Kidney (tissue), 14 donors: Measurements from ENCODE around the gene GOSR1. TPM values are rescaled to one million over a fixed set of nuclear protein-coding genes. Genes with fewer than 3 reads are reported as not detected.
"Not testable (repeated sequence)": the region's sequence is repeated elsewhere in the genome, so short reads cannot be mapped to it uniquely, and the experiment has no call there.

Experiments used
- DNase-seq, 5 donors: peaks; one replicate each; pipeline ENCODE4 v3.0.0-alpha.2; 2013 to 2020
- FAIRE-seq: peaks from 2 replicates; lab custom pipeline; 2012; peaks lifted over from hg19 to GRCh38; lab: Jason Lieb, UNC
- H3K27ac ChIP-seq, 2 donors: one replicate each; pipeline ENCODE4 v1.7.0; 2013; ENCODE audit warnings: low read depth in 2 of 2, low read length in 2 of 2, inconsistent platforms in 1 of 2
- H3K27me3 ChIP-seq: one replicate; pipeline ENCODE4 v1.7.1; 2013; ENCODE audit warnings: low read length, inconsistent platforms; ENCODE audit not compliant: control insufficient read depth, insufficient read depth
- H3K36me3 ChIP-seq, 3 donors: one replicate each; pipeline versions ENCODE4 v1.7.0 to v1.7.1; 2013; ENCODE audit warnings: low read length in 3 of 3, control low read depth in 1 of 3, inconsistent platforms in 1 of 3; ENCODE audit not compliant: insufficient read depth in 3 of 3, control insufficient read depth in 2 of 3
- H3K4me1 ChIP-seq, 3 donors: one replicate each; pipeline versions ENCODE4 v1.7.0 to v1.7.1; 2013; ENCODE audit warnings: low read length in 3 of 3, inconsistent platforms in 1 of 3, low read depth in 1 of 3; ENCODE audit not compliant: control insufficient read depth in 2 of 3, insufficient read depth in 2 of 3
- H3K4me3 ChIP-seq, 3 donors: one replicate each; pipeline versions ENCODE4 v1.7.0 to v1.8.1; 2013; ENCODE audit warnings: low read length in 3 of 3, control low read depth in 1 of 3, inconsistent platforms in 1 of 3
- H3K9ac ChIP-seq, 3 donors: one replicate each; pipeline versions ENCODE4 v1.7.0 to v1.7.1; 2013; ENCODE audit warnings: low read length in 3 of 3, control low read depth in 1 of 3, inconsistent platforms in 1 of 3
- H3K9me3 ChIP-seq, 3 donors: one replicate each; pipeline versions ENCODE4 v1.7.0 to v1.7.1; 2013; ENCODE audit warnings: low read length in 3 of 3, control low read depth in 1 of 3, inconsistent platforms in 1 of 3; ENCODE audit not compliant: control insufficient read depth in 2 of 3, insufficient read depth in 1 of 3
- CTCF ChIP-seq: IDR thresholded peaks from 3 replicates; pipeline ENCODE4 v1.5.1; 2012; ENCODE audit warnings: mild to moderate bottlenecking, moderate library complexity, borderline replicate concordance; ENCODE audit not compliant: insufficient read depth; ENCODE audit errors: extremely low read depth
- intact Hi-C: fragments of 100-400 bp; cut with DNase I; formaldehyde crosslinking; loops from one replicate; pipeline ENCODE4 v1.11.1; 2022
- polyA plus RNA-seq: library from polyadenylated mRNA; stranded (reverse); fragments of 350-450 nt; fragmentation: Illumina TruSeq; extraction: RNeasy Lipid Tissue Mini Kit (QIAGEN cat#74804); gene quantifications from one replicate; pipeline ENCODE4 v1.2.3, GENCODE V29; 2014; ENCODE audit warnings: low read depth, low replicate concordance; ENCODE audit not compliant: insufficient read depth
- total RNA-seq: library from RNA; stranded (reverse); fragmentation: NEBNext Ultra II Directional; extraction: Animal tissue kit (Norgen Biotek cat#: 25700); gene quantifications from one replicate; pipeline ENCODE4 v1.2.1, GENCODE V29; 2021
- donor health status: control.
- donor health status: control.
- donor health status: control.
- donor health status: control.
- donor health status: control.
- donor health status: DM: yes; HTN: yes; CAD: no.
- donor health status: Normal renal cell carcinoma (clear cell type).

Gene GOSR1
- total and polyA plus RNA-seq, 2 donors from 2014 or later, result 16.8 to 65.6 TPM

- no peak for TF ChIP-seq CTCF
- Histone ChIP-seq H3K4me3 (no peak overlapping the region), H3K9ac (no peak overlapping the region), H3K9me3 (no peaks in the 10 kb centered on the region), H3K27ac (no peak overlapping the region), H3K4me1 (no peaks in the 10 kb centered on the region), H3K27me3 (no peaks in the 10 kb centered on the region), H3K36me3 (peaks cover 0 to 22% (median 0%) of the 10 kb centered on the region in 3 donors)
- intact Hi-C loops, result no loop called here
- DNase-seq, result no peak
- FAIRE-seq, result no peak
Measured at GRCh38 chr17:30433514-30433913, 43.7 kb upstream of the GOSR1 start.

- no peaks in the 10 kb centered on the region for H3K9me3 ChIP-seq
- no peak overlapping the region for H3K9ac ChIP-seq
- no peak for FAIRE-seq
- H3K27ac ChIP-seq, result no peak overlapping the region
- H3K4me3 ChIP-seq, result no peak overlapping the region
- H3K27me3 ChIP-seq, result no peaks in the 10 kb centered on the region
- intact Hi-C loops, result no loop called here
- peaks cover 0 to 19% (median 0%) of the 10 kb centered on the region in 3 donors for H3K36me3 ChIP-seq
- no peak for TF ChIP-seq CTCF
- no peak for DNase-seq
- H3K4me1 ChIP-seq, result no peaks in the 10 kb centered on the region
Measured at GRCh38 chr17:30436729-30437128, 40.5 kb upstream of the GOSR1 start.

GRCh38 chr17:30443721-30444120, 33.5 kb upstream of the GOSR1 start:
- intact Hi-C loops, result no loop called here
- H3K4me3 ChIP-seq, result no peak overlapping the region
- DNase-seq, result no peak
- H3K27ac ChIP-seq, result no peak overlapping the region
- FAIRE-seq, result no peak
- no peaks in the 10 kb centered on the region for H3K4me1 ChIP-seq
- H3K27me3 ChIP-seq, result no peaks in the 10 kb centered on the region
- no peak for TF ChIP-seq CTCF
- H3K36me3 ChIP-seq, result peaks cover 0 to 5% (median 2%) of the 10 kb centered on the region in 3 donors
- no peaks in the 10 kb centered on the region for H3K9me3 ChIP-seq
- no peak overlapping the region for H3K9ac ChIP-seq

- intact Hi-C loops, H3K9me3 ChIP-seq, H3K27ac ChIP-seq, H3K4me3 ChIP-seq, H3K9ac ChIP-seq, H3K36me3 ChIP-seq, H3K27me3 ChIP-seq, DNase-seq, H3K4me1 ChIP-seq, FAIRE-seq: not testable (repeated sequence)
Measured at GRCh38 chr17:30446640-30447039, 30.6 kb upstream of the GOSR1 start.
